MM.1S (cell line): ENCODE measurements around the gene PARD3.

ENCODE experiments used
- CTCF ChIP-seq: fragments of 300-600 bp; sonication (generic); IDR thresholded peaks from 2 replicates; pipeline ENCODE4 v1.5.1; 2016; ENCODE audit warnings: antibody characterized with exemption, low read length, mixed read lengths
- EZH2 ChIP-seq: fragments of 300-600 bp; sonication (generic); optimal IDR thresholded peaks from 2 replicates; pipeline ENCODE3; 2017; ENCODE audit warnings: low read depth, mild to moderate bottlenecking, antibody characterized with exemption, low read length, mixed read lengths
- EZH2phosphoT487 ChIP-seq: fragments of 300-600 bp; sonication (generic); IDR thresholded peaks from 2 replicates; pipeline ENCODE4 v1.6.1; 2018; ENCODE audit warnings: antibody characterized with exemption, low read length

- TF ChIP-seq EZH2, result no peak
- TF ChIP-seq CTCF, result no peak
- no peak for TF ChIP-seq EZH2phosphoT487
Measured at GRCh38 chr10:34780818-34781380, 34.2 kb downstream of the PARD3 start.
